ENCODE results near the gene TAC3. TPM values are rescaled to one million over a fixed set of nuclear protein-coding genes. Genes with fewer than 3 reads are reported as not detected.
A peak's percentile ranks its signal among the peaks of the same experiment; 100 is the strongest.
"Not testable (repeated sequence)": the region's sequence is repeated elsewhere in the genome, so short reads cannot be mapped to it uniquely, and the experiment has no call there.

The TAC3 gene
- total RNA-seq, 1 donor from 2014 or later: 0.31 TPM

- no peak for DNase-seq (ENCODE audit: low spot score in 2 of 2, unreplicated experiment in 2 of 2)
- peaks cover 22% of the 10 kb centered on the region for H3K4me1 Mint-ChIP-seq
- no peak for TF ChIP-seq CTCF (IDR thresholded peaks at IDR 0.05; ENCODE audit: unreplicated experiment)
- no peak overlapping the region for H3K4me3 Mint-ChIP-seq
- no peaks in the 10 kb centered on the region for H3K9me3 Mint-ChIP-seq
- H3K27me3 Mint-ChIP-seq (ENCODE audit: low read depth): no peaks in the 10 kb centered on the region
- H3K27ac Mint-ChIP-seq: no peak overlapping the region
- peaks cover 5% of the 10 kb centered on the region for H3K36me3 Mint-ChIP-seq
These were observed 26.3 kb downstream of the TAC3 start for GRCh38 chr12:56989861-56990610.

- Mint-ChIP-seq H3K4me3 (no peak overlapping the region), H3K4me1 (peaks cover 22% of the 10 kb centered on the region), H3K9me3 (no peaks in the 10 kb centered on the region), H3K27ac (peak overlapping the region; percentile 54), H3K36me3 (peaks cover 3% of the 10 kb centered on the region), H3K27me3 (ENCODE audit: low read depth) (no peaks in the 10 kb centered on the region)
- DNase-seq (ENCODE audit: low spot score in 2 of 2, unreplicated experiment in 2 of 2): no peak
- TF ChIP-seq CTCF (IDR thresholded peaks at IDR 0.05; ENCODE audit: unreplicated experiment): no peak
These were observed 28.1 kb downstream of the TAC3 start for GRCh38 chr12:56988207-56988739.

GRCh38 chr12:56987551-56988053, 28.7 kb downstream of the TAC3 start:
- Mint-ChIP-seq H3K9me3 (no peaks in the 10 kb centered on the region), H3K36me3 (no peaks in the 10 kb centered on the region), H3K4me3 (no peak overlapping the region), H3K27ac (no peak overlapping the region), H3K27me3 (ENCODE audit: low read depth) (no peaks in the 10 kb centered on the region), H3K4me1 (peaks cover 22% of the 10 kb centered on the region)
- peak; percentile 76 to 87 for DNase-seq (ENCODE audit: low spot score in 2 of 2, unreplicated experiment in 2 of 2)
- TF ChIP-seq CTCF (IDR thresholded peaks at IDR 0.05; ENCODE audit: unreplicated experiment): peak; percentile 94

GRCh38 chr12:56987011-56987410, 29.3 kb downstream of the TAC3 start:
- DNase-seq (ENCODE audit: low spot score in 2 of 2, unreplicated experiment in 2 of 2): no peak
- H3K4me1 Mint-ChIP-seq: peaks cover 22% of the 10 kb centered on the region
- H3K27me3 Mint-ChIP-seq (ENCODE audit: low read depth): no peaks in the 10 kb centered on the region
- H3K9me3 Mint-ChIP-seq: no peaks in the 10 kb centered on the region
- H3K36me3 Mint-ChIP-seq: no peaks in the 10 kb centered on the region
- TF ChIP-seq CTCF (IDR thresholded peaks at IDR 0.05; ENCODE audit: unreplicated experiment): no peak
- H3K27ac Mint-ChIP-seq: no peak overlapping the region
- H3K4me3 Mint-ChIP-seq: no peak overlapping the region

- not testable (repeated sequence) for DNase-seq (ENCODE audit: low spot score in 2 of 2, unreplicated experiment in 2 of 2); H3K27me3 Mint-ChIP-seq (ENCODE audit: low read depth); H3K9me3 Mint-ChIP-seq; H3K4me3 Mint-ChIP-seq; H3K36me3 Mint-ChIP-seq
- peaks cover 19% of the 10 kb centered on the region for H3K4me1 Mint-ChIP-seq
- peak overlapping the region; percentile 24 for H3K27ac Mint-ChIP-seq
These were observed 30.6 kb downstream of the TAC3 start for GRCh38 chr12:56985714-56986113.

- no peaks in the 10 kb centered on the region for H3K27me3 Mint-ChIP-seq (ENCODE audit: low read depth)
- no peak for TF ChIP-seq CTCF (IDR thresholded peaks at IDR 0.05; ENCODE audit: unreplicated experiment)
- H3K4me3 Mint-ChIP-seq: no peak overlapping the region
- no peaks in the 10 kb centered on the region for H3K36me3 Mint-ChIP-seq
- H3K4me1 Mint-ChIP-seq: peaks cover 16% of the 10 kb centered on the region
- no peak for DNase-seq (ENCODE audit: low spot score in 2 of 2, unreplicated experiment in 2 of 2)
- no peaks in the 10 kb centered on the region for H3K9me3 Mint-ChIP-seq
- H3K27ac Mint-ChIP-seq: no peak overlapping the region
These were observed 32.9 kb downstream of the TAC3 start for GRCh38 chr12:56983386-56983785.

GRCh38 chr12:56982578-56983236, 33.6 kb downstream of the TAC3 start:
- not testable (repeated sequence) for DNase-seq (ENCODE audit: low spot score in 2 of 2, unreplicated experiment in 2 of 2); H3K27ac Mint-ChIP-seq

More at GRCh38 chr12:56982578-56983236, 33.6 kb downstream of the TAC3 start:
- H3K9me3 Mint-ChIP-seq; H3K4me3 Mint-ChIP-seq; H3K27me3 Mint-ChIP-seq (ENCODE audit: low read depth); H3K36me3 Mint-ChIP-seq: not testable (repeated sequence)
- peaks cover 11% of the 10 kb centered on the region for H3K4me1 Mint-ChIP-seq

Data from mesothelial cell of epicardium (in vitro differentiated cells).